ENCODE results near the gene SUSD6.
"Not testable (repeated sequence)": the region's sequence is repeated elsewhere in the genome, so short reads cannot be mapped to it uniquely, and the experiment has no call there.

Gene SUSD6

GRCh38 chr14:69625299-69626131, 14.1 kb downstream of the SUSD6 start:
- no peak for DNase-seq

GRCh38 chr14:69626132-69626500, 14.7 kb downstream of the SUSD6 start:
- DNase-seq, result no peak

GRCh38 chr14:69629225-69630127, 18.1 kb downstream of the SUSD6 start:
- no peak for DNase-seq

- DNase-seq, result no peak
Measured at GRCh38 chr14:69630360-69630759, 19.0 kb downstream of the SUSD6 start.

- no peak for DNase-seq
Measured at GRCh38 chr14:69631509-69631908, 20.1 kb downstream of the SUSD6 start.

- DNase-seq, result no peak
Measured at GRCh38 chr14:69632164-69632563, 20.8 kb downstream of the SUSD6 start.

GRCh38 chr14:69632593-69633151, 21.3 kb downstream of the SUSD6 start:
- no peak for DNase-seq

GRCh38 chr14:69633238-69633637, 21.8 kb downstream of the SUSD6 start:
- DNase-seq, result no peak

GRCh38 chr14:69635981-69636639, 24.7 kb downstream of the SUSD6 start:
- no peak for DNase-seq

GRCh38 chr14:69636718-69637480, 25.5 kb downstream of the SUSD6 start:
- no peak for DNase-seq

GRCh38 chr14:69637503-69638031, 26.2 kb downstream of the SUSD6 start:
- no peak for DNase-seq

- DNase-seq, result no peak
Measured at GRCh38 chr14:69640931-69641330, 29.5 kb downstream of the SUSD6 start.

- not testable (repeated sequence) for DNase-seq
Measured at GRCh38 chr14:69642212-69642793, 30.9 kb downstream of the SUSD6 start.

GRCh38 chr14:69643430-69644200, 32.2 kb downstream of the SUSD6 start:
- DNase-seq, result no peak

GRCh38 chr14:69644814-69645213, 33.4 kb downstream of the SUSD6 start:
- no peak for DNase-seq

- no peak for DNase-seq
Measured at GRCh38 chr14:69647213-69647612, 35.8 kb downstream of the SUSD6 start.

- not testable (repeated sequence) for DNase-seq
Measured at GRCh38 chr14:69647642-69648041, 36.2 kb downstream of the SUSD6 start.

GRCh38 chr14:69648480-69649451, 37.4 kb downstream of the SUSD6 start:
- DNase-seq, result no peak

- DNase-seq, result no peak
Measured at GRCh38 chr14:69650948-69651369, 39.6 kb downstream of the SUSD6 start.
